CD4-positive, alpha-beta T cell (primary cell): ENCODE measurements around the gene ACKR2. TPM values are rescaled to one million over a fixed set of nuclear protein-coding genes. Genes with fewer than 3 reads are reported as not detected.

Experiments used
- ATAC-seq: fragments of 200-7000 bp; cut with Tn5 transposase; one replicate; pipeline ENCODE4 v1.10.0; 2022; ENCODE audit warnings: mild to moderate bottlenecking; ENCODE audit not compliant: poor library complexity
- CTCF ChIA-PET: fragments of 350-600 bp; sonication (Branson Sonifier 250); formaldehyde crosslinking; loops from one replicate; lab custom pipeline; 2021; ENCODE audit warnings: antibody characterized with exemption, inconsistent platforms; lab: Charles Lee
- POLR2A ChIA-PET: fragments of 350-600 bp; sonication (Branson Sonifier 250); formaldehyde crosslinking; loops from one replicate; lab custom pipeline; 2021; ENCODE audit warnings: antibody characterized with exemption, inconsistent platforms; lab: Charles Lee
- DNase-seq, 14 experiments: peaks; one replicate each; pipeline ENCODE4 v3.0.0-alpha.2; 2013 to 2020; ENCODE audit warnings: mixed read lengths in 2 of 14
- H3K27ac ChIP-seq, 2 donors: one replicate each; pipeline versions ENCODE4 v1.5.1 to v1.7.0; 2013; ENCODE audit warnings: low read length in 2 of 2, low read depth in 1 of 2, mild to moderate bottlenecking in 1 of 2
- H3K27me3 ChIP-seq, 2 experiments: 1 replicate in 1 of 2; 2 replicates in 1 of 2; pipeline versions ENCODE4 v1.6.1 to v1.7.0; 2013; ENCODE audit warnings: low read length in 2 of 2, control low read depth in 1 of 2, mild to moderate bottlenecking in 1 of 2, moderate library complexity in 1 of 2; ENCODE audit not compliant: insufficient read depth in 2 of 2, control insufficient read depth in 1 of 2
- H3K36me3 ChIP-seq: one replicate; pipeline ENCODE4 v1.6.1; 2013; ENCODE audit warnings: low read length, control low read depth; ENCODE audit not compliant: insufficient read depth
- H3K4me1 ChIP-seq: one replicate; pipeline ENCODE4 v1.6.1; 2013; ENCODE audit warnings: low read length, control low read depth; ENCODE audit not compliant: insufficient read depth
- H3K4me3 ChIP-seq: one replicate; pipeline ENCODE4 v1.5.1; 2013; ENCODE audit warnings: mild to moderate bottlenecking, low read length, moderate library complexity
- H3K9me3 ChIP-seq, 2 experiments: 1 replicate in 1 of 2; 2 replicates in 1 of 2; pipeline versions ENCODE4 v1.6.1 to v1.7.0; 2013; ENCODE audit warnings: low read length in 2 of 2, mild to moderate bottlenecking in 2 of 2, control low read depth in 1 of 2, moderate library complexity in 1 of 2; ENCODE audit not compliant: control insufficient read depth in 1 of 2, insufficient read depth in 1 of 2
- H3K27ac Mint-ChIP-seq: one replicate; pipeline ENCODE4 v1.8.0; 2020; ENCODE audit warnings: mixed read lengths
- H3K27me3 Mint-ChIP-seq: one replicate; pipeline ENCODE4 v1.8.0; 2021; ENCODE audit warnings: mixed read lengths
- H3K36me3 Mint-ChIP-seq: one replicate; pipeline ENCODE4 v1.8.0; 2021; ENCODE audit warnings: low read depth, mixed read lengths
- H3K4me1 Mint-ChIP-seq: one replicate; pipeline ENCODE4 v1.8.0; 2021; ENCODE audit warnings: low read depth, mixed read lengths
- H3K4me3 Mint-ChIP-seq: one replicate; pipeline ENCODE4 v1.8.0; 2020; ENCODE audit warnings: mild to moderate bottlenecking, mixed read lengths
- H3K9me3 Mint-ChIP-seq: one replicate; pipeline ENCODE4 v1.8.0; 2020; ENCODE audit warnings: mixed read lengths
- intact Hi-C, 2 experiments: fragments of 100-400 bp; cut with DNase I in 1 of 2; cut with micrococcal nuclease in 1 of 2; formaldehyde crosslinking; loops; one replicate each; pipeline versions ENCODE4 v1.15.1 to v1.9.0; 2023 to 2025; cut with DNase I, micrococcal nuclease
- total RNA-seq, 174 experiments: library from RNA in 2 of 174; stranded (reverse) in 2 of 174; gene quantifications; one replicate each; pipeline ENCODE4 v1.2.3 and lab custom pipeline; 2021 to 2026
- TF ChIP-seq, protein P1 (sequence below): fragments of 200-600 bp; IDR thresholded peaks from one replicate; pipeline ENCODE4 v1.8.0; 2022; ENCODE audit warnings: antibody characterized with exemption, mild to moderate bottlenecking

Gene ACKR2
- total RNA-seq, 2 experiments from 2014 or later = 0.42 TPM; not detected in 1

DNA sequence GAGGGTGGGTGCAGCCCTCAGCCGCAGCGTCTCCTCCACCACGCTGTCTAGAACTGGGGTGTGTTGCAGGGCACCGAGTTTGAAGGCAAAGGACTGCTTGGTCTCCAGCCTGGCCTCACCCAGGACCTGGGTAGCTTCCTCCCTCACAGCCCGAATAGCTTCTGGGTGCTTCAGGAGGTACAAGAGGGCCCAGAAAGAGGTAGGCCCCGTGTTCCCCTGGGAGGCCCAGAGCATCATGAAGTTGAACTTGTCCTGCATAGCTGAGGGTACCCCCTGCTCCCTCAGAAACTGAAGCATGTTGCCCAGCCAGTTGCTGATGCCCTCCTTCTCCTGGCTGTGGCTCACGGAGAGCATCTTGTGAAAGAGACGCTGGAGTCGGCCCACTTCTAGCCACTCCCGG, 65.5 kb downstream of the ACKR2 start:
- no peak overlapping the region for H3K4me3 Mint-ChIP-seq
- no peak for DNase-seq
- H3K4me1 ChIP-seq = no peaks in the 10 kb centered on the region
- no peaks in the 10 kb centered on the region for H3K27me3 Mint-ChIP-seq
- intact Hi-C loops = no loop called here
- no peaks in the 10 kb centered on the region for H3K4me1 Mint-ChIP-seq
- no peak for ATAC-seq
- no peak overlapping the region for H3K27ac Mint-ChIP-seq
- H3K9me3 ChIP-seq = no peaks in the 10 kb centered on the region
- CTCF ChIA-PET = no interaction called here
- TF ChIP-seq, protein P1, sequence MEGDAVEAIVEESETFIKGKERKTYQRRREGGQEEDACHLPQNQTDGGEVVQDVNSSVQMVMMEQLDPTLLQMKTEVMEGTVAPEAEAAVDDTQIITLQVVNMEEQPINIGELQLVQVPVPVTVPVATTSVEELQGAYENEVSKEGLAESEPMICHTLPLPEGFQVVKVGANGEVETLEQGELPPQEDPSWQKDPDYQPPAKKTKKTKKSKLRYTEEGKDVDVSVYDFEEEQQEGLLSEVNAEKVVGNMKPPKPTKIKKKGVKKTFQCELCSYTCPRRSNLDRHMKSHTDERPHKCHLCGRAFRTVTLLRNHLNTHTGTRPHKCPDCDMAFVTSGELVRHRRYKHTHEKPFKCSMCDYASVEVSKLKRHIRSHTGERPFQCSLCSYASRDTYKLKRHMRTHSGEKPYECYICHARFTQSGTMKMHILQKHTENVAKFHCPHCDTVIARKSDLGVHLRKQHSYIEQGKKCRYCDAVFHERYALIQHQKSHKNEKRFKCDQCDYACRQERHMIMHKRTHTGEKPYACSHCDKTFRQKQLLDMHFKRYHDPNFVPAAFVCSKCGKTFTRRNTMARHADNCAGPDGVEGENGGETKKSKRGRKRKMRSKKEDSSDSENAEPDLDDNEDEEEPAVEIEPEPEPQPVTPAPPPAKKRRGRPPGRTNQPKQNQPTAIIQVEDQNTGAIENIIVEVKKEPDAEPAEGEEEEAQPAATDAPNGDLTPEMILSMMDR = no peak
- POLR2A ChIA-PET = no interaction called here
- no peaks in the 10 kb centered on the region for H3K27me3 ChIP-seq
- H3K36me3 Mint-ChIP-seq = no peaks in the 10 kb centered on the region
- no peak overlapping the region for H3K27ac ChIP-seq
- H3K9me3 Mint-ChIP-seq = no peaks in the 10 kb centered on the region
- no peaks in the 10 kb centered on the region for H3K36me3 ChIP-seq
- H3K4me3 ChIP-seq = no peak overlapping the region

DNA sequence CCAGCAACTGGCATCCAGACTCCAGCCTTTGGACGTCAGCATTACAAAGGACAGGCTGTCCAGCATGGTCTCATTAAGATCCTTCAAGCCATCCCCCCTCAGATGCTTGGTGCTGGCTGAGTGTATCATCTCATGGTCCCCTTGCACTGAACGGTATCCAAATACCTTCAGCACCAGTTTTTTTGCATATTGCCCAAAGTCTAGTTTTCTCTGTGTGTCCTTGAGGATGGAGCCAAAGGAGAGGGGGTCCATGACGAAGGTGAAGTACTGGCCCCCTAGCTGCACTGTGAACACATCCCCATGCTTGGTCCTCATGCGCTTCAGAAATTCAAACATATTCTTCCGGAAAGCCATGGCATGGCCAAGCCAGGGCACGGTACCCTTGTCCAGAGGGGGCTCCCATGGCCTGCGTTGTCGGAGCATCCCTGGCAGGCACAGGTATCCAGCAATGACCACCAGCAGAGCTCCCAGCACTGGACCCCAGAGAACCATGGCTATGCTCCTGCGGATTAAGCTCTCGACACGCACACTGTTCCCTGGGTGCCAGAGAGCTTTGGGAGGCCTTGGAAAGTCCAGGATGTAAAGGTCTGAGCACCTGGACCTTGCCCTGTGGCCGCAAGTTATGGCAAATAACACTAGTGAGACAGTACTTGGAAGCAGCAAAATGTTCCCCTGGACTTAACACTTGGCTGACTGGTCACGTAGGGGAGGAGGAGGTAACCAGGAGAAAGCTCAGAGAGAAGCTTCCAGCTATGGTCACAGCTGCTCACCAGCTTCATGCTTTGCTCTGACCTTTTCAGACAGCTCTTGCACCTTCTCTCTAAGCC, 66.3 kb downstream of the ACKR2 start, which contains the start of gene CYP8B1:
CYP8B1 (minus strand) TSS at position 555 of the 827 bp plus-strand sequence; CDS start at position 492, 63 bp downstream.
- Histone ChIP-seq H3K27ac (no peak within 1 kb of the TSS), H3K4me1 (peaks cover 3% of the 10 kb centered on the region), H3K36me3 (no peaks in the 10 kb centered on the region), H3K27me3 (no peaks in the 10 kb centered on the region), H3K4me3 (no peak within 1 kb of the TSS), H3K9me3 (no peaks in the 10 kb centered on the region)
- Mint-ChIP-seq H3K36me3 (no peaks in the 10 kb centered on the region), H3K27ac (no peak within 1 kb of the TSS), H3K9me3 (no peaks in the 10 kb centered on the region), H3K27me3 (no peaks in the 10 kb centered on the region), H3K4me3 (no peak within 1 kb of the TSS), H3K4me1 (peaks cover 5% of the 10 kb centered on the region)
- ChIA-PET CTCF (interaction anchor here (1.8 kb wide), 1 partner anchor 44 kb away, joined by 5 read pairs; no protein-coding TSS in a partner anchor), POLR2A (no interaction called here)
- intact Hi-C loops = no loop called here
- ATAC-seq = no peak
- TF ChIP-seq, protein P1 = no peak
- no peak for DNase-seq

DNA sequence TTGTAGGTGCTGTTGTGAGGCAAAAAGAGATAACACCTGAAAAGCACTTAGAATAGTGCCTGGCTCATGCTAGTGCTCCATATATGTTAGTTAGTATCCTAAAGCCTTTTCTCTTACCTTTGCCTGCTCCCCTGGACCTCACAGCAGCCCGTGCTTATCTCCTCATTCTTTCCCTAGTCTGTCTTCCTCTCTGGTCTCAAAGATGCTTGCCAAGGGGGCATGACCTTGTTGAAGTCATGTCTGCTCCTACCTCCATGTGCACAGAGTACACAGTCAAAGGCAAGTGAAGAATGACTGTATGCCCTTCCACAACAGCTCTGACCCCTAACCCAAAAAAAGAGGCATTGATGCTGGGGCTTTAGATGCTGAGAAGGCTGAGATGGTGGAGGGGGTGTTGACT, 67.2 kb downstream of the ACKR2 start:
- Histone ChIP-seq H3K4me1 (peaks cover 12% of the 10 kb centered on the region), H3K27me3 (no peaks in the 10 kb centered on the region), H3K9me3 (no peaks in the 10 kb centered on the region), H3K4me3 (no peak overlapping the region), H3K27ac (no peak overlapping the region), H3K36me3 (no peaks in the 10 kb centered on the region)
- DNase-seq = no peak
- intact Hi-C loops = no loop called here
- TF ChIP-seq, protein P1 = no peak
- Mint-ChIP-seq H3K36me3 (no peaks in the 10 kb centered on the region), H3K4me3 (no peak overlapping the region), H3K27ac (no peak overlapping the region), H3K27me3 (no peaks in the 10 kb centered on the region), H3K9me3 (no peaks in the 10 kb centered on the region), H3K4me1 (peaks cover 11% of the 10 kb centered on the region)
- ATAC-seq = no peak
- POLR2A ChIA-PET = no interaction called here
- CTCF ChIA-PET = interaction anchor here (1.8 kb wide), 1 partner anchor 45 kb away, joined by 5 read pairs; no protein-coding TSS in a partner anchor
